GM19395 (cell line): Measurements from ENCODE around the gene WDR1.

Experiments
- ATAC-seq: cut with Tn5 transposase; IDR thresholded peaks from one replicate; pipeline ENCODE4 v1.9.1; 2021; ENCODE audit warnings: mild to moderate bottlenecking, moderate library complexity; ENCODE audit not compliant: unreplicated experiment

WDR1 gene

GRCh38 chr4:10099499-10100325, 16.9 kb downstream of the WDR1 start:
- no peak for ATAC-seq

- no peak for ATAC-seq
Measured at GRCh38 chr4:10098780-10099160, 17.8 kb downstream of the WDR1 start.

DNA sequence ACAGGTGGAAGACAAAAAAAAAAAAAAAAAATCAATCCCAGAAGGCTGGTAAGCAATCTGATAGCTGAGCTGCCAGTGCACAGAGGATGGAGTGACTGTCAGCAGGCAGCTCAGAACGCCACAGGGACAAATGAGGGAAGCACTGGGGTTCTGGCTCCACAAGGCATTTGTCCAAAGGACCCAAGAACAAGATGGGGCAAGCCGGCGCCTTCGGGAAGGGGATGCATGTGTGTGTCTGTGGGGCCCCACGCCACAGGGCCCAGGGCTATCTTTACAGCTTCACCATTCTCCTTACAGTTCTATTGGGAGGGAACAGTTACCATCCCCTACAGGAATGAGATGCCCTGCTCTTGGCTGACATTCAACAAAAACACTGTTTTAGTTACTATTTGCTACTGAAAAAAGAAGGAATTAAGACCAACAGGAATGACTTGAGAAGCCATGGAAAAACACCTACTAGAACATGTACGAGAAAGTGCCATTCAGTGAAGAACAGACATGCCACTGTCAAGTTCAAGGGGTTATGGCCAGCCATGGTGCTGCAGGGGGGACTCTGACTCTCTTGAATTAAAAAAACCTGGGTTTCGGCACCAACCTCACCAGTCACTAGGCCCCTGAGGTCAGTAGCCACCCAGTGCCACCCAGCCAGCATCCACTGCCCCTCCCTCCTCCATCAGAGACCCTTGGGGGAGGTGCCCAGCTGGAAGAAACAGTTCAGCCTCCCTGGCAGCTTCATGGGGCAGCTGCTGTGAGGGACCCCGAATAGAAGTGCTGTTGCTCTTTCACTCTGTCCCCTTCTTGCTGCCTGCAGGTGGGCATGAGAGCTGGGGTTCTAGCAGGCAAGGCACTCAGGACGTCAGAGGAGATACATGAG, 18.5 kb downstream of the WDR1 start:
- no peak for ATAC-seq

DNA sequence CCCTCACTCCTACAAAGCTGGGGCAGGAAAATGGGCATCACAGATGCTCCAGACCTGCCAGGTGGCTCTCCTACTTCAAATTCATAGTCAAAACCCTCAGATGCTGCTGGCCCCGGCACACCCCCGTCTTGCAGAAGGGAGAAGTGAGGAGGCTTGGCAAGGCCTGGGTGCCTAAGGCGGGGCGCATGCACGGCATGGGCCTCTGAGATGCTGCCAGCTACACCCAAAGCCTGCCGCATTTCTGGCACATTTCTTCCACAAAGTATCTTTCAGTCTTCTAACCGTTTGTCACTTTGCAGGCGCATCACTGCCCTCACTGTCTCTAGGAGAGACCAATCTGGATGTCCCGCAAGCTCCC, 19.6 kb downstream of the WDR1 start:
- no peak for ATAC-seq

DNA sequence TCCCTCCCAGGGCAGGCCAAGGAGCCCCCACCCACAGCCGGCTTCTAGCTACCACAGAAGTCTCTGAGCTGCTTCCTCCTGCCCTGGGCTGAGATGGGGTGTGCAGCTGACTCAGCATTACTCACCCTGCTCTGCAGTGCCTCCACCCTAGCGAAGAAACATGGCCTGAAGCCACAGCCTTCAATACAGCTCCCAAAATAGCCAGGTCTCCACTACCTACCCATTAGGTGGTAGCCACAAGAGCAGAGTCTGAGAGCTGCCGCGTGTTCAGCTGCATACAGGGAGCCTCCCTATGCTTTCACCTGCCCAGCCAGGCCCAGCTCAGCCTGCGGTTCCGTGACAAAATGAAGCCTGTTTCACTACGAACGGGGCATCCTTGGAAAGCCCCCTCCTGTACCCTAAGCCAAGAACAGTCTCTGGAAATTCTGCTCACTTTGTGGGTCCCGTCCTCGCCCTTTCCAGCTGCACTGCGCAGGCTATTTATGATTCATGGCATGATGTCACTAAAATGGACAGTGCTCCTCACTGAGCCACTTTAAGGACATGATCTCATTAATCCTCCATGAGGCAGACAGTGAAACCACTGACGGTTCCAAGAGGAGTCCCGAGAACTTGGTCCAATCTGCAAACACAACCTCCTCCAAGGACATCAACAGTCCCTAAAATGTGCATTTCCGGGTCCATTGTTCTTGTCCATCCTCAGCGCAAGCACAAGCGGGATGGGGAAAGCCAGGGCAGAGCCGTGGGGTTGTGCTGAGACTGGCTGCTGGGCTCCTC, 20.2 kb downstream of the WDR1 start:
- peak; percentile 88 for ATAC-seq

GRCh38 chr4:10095296-10095991, 21.2 kb downstream of the WDR1 start:
- peak; percentile 21 for ATAC-seq

- no peak for ATAC-seq
Measured at GRCh38 chr4:10094841-10095240, 21.8 kb downstream of the WDR1 start.

DNA sequence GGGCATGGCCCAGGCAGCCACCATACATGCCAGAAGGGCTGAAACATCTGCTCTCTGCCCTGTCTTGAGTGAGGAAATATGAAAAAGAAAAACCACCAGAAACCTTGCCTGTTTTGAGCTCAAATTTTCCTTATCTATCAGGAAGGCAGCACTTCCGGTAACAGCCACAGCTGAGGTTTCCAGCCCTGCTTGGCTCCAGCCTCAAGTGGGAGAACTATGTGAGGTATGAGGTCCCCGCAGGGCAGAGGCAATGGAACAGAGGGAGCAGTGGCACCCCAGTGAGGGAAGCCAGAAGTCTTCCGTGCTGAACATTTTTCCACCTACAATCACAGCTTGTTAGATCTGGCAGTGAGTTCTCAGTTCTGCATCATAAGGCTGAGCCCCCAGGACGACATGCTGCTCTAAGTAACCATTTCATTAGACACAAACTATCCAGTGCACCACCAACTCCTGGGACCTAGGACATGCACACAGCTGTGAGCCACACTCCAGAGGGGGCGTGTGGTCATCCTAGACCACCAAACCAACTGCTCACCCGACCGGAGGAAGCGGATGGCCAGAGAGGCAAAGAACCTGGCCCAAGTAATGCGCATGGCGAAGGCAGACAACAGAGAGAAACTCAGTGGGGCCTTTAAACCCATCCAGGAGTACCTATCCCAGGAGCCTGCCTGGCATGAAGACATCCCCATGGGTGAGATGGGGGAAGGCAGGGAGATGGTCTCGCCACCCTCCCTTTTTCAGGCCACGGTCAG, 22.6 kb downstream of the WDR1 start:
- no peak for ATAC-seq

DNA sequence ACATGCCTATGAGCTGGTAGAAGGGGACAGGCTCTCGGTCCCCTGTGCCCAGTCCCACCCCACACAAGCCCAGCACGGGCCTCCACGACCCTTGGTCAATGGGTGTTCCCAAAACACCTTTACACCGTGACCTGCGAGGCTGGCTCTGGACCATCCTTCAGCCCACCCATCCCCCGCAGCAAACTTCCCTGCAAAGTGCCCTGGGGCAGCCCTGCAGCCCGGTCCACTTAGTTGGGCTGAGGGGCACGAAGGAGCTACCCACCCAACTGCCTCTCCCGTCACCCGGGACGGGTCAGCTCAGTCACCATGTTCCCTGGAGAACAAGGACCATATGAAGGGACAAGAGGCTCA, 23.4 kb downstream of the WDR1 start:
- ATAC-seq = no peak

DNA sequence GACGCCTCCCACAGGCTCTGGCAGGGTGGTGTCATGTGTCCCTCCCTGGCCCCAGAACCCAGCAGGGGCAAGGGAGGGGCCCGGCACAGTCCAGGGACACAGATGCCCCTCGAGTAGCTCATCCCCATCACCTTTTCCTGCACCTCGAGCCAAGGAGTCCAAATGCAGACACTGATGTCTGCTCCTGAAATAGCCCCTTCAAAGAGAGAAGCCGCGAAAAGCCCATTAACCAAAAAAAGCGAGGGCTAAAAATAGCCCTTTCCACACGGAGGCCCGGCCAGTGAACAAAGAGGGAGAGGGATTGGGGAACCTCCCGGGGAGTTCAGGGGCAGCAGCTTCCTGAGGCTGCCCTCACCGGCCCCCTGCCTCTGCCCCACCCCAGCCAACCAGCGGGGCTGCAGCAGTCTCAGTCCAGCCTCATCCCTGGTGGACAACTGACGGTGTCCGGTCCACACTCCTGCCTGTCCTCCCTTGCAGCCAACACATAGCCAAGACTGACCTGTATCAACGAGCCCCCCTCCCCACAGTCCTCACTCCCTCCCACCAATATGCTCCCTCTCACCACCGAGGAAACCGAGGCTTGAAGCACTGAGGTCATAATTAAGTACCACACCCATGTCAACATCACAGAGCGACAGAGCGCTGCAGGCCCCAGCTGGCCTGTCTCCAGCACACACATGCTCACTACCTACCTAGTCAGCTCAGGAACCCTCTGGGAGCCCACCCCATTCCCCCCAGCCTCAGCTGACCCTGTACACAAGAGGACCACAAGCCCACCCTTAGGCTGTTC, 23.9 kb downstream of the WDR1 start:
- ATAC-seq = no peak

DNA sequence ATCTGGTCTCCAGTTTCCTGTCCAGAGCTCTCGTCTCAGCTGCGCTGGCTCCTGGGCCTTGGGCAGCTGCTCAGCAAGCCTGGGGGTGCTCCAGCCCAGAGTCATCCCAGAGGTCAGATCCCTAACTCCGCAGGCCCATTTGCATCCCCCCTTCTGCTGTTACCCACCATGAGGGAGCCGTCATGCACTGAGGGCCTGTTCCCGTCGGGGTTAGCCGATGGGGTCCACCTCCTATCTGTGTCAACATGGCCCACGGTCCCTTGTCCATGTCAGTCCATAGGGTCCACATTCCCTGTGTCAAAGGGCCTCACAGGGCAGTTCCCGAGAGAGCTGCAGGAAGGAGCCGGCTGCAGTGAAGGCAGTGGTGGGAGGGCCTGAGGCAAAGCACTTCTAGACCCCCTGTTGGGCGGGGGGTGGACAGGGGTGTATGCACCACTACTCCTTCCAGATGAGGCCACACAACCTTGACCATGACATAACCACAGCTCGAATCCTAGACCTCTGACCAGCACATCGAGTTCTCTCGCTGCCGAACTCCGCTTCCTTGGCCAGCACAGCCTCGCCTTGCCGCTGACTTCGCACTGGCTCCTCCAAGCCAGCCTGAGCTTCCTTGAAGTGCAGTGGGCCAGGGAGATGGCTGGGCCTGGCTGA, 24.9 kb downstream of the WDR1 start:
- ATAC-seq = no peak

GRCh38 chr4:10090467-10091250, 25.9 kb downstream of the WDR1 start:
- no peak for ATAC-seq

DNA sequence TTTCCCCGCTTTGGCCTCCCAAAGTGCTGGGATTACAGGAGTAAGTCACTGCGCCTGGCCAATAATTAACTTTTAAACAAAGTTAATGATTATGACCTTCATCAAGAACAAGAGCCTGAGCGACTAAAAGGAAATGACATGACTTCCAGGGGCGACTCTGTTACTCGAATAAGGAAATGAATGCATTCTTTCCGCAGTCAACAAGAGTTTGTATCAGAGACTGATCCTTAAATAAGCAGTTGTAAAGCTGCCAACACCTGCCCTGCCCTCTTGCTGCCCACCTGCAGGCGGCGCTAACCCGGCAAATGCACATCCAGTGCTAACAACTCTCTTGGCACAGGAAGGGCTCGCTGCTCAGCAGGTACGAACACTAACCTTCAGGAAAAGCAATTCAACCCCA, 27.3 kb downstream of the WDR1 start:
- ATAC-seq = no peak

DNA sequence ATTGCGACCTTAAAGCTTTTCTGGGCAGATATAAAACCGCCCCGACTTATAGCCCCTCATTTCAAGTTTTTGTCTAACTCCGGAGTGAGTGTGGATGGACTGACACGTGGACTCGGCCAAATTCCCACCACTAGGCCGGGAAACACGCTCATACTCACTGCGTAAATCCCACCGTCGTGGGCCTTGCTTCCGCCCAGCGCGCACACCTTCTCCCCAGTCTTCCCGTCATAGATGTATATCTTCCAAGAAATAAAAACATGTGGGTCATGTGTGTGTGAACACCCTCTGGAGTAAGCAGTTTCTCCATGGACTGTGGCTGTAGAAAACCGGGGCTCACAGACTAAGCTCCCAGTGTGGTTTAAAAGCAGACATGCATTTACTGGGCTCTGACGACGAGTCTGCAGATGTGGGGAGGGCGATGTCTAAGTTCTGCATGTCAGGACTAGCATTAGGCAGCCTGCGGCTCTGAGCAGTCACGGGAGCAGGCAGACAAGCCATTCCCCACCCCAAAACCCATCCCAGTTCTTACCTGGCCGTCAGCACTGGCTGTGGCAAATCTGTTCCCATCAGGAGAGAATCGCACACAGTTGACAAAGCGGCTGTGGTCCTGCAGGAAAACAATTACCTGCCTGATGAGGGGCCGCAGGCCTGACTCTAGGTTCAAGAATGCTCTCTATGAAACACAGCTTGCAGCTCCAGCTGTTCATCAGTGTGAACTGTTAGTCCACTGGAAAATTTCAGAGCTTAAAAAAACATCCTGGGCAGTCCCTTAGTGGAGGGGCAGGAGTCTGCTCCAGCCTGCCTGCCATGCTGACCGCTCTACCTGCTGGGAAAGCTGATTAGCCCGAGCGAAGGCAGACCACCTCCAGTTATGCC, 28.2 kb downstream of the WDR1 start:
- no peak for ATAC-seq

DNA sequence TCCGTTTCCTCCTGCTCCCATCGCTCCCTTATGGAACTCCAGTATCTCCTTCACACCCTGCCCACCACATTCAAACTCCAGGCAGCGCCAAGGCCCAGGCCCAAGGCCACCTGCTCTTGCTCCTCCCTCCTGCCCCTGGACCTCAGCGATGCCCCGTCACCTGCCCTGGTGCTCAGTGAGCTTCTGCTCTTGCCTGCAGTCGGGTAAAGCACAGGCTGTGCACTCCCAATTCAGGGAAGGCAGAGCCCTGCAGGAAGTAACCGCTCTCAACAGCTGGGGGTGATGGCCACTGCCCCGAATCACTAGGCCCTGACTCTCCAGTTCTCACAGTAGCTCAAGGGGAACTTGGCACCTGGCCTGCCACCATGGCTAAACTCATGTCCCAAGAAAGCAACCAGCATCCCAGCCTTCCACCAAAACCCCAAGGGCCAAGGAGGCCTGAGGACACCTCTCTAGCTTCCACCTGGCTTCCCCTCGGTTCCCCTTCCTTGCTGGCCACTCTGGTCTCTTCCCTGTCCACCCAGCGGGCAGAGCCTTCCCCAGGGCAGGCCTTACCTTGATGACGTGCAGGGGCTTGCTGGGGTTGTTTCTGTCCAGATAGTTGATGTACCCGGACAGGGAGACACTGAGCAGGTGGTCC, 29.3 kb downstream of the WDR1 start:
- ATAC-seq = no peak

DNA sequence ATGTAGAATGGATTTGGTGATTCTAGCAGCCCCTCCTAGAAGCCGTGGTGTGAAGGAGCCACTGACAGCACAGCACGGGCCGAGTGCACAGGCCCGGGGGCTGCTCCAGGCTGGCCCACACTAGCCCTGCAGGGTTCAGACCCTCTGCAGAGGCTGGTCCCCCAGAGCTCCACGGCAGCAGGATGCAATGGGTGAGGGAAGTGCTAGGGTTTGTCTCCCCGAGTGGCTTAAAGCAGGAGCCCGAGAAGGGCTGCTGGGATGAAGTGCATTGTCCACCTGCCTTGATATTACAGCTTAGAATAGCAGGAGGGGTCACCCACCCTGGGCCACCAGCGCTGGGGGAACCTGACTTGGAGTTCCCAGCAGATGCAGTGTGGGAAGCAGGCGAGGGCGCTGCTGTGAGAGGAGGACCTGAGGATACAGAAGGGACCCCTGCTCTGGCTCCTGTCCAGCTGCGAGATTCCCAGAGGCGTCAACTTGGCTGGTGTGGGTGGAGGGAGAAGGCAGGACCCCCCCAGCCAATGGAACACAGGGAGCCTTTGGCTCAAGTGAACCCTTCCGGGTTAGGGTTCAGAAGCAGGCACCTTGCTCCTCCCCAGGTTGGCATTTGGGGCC, 30.0 kb downstream of the WDR1 start:
- ATAC-seq = no peak
